OCI-LY1 (cell line): Measurements from ENCODE around the gene TGFBR1.

ENCODE experiments used
- CTCF ChIP-seq: fragments of 200-600 bp; sonication (generic), shearing (Covaris generic); IDR thresholded peaks from 2 replicates; pipeline ENCODE4 v1.5.1; 2017; ENCODE audit warnings: mild to moderate bottlenecking, antibody characterized with exemption, low read length, moderate library complexity, mixed read lengths
- EZH2 ChIP-seq: fragments of 200-600 bp; sonication (generic), shearing (Covaris generic); IDR thresholded peaks from 2 replicates; pipeline ENCODE4 v1.8.0; 2017; ENCODE audit warnings: borderline replicate concordance, mixed run types, mild to moderate bottlenecking, antibody characterized with exemption, low read length, moderate library complexity, mixed read lengths

GRCh38 chr9:99073347-99073746 is 31.6 kb upstream of the TGFBR1 start:
- TF ChIP-seq CTCF = no peak
- no peak for TF ChIP-seq EZH2
